ENCODE measurements around the gene SLC11A2. TPM values are rescaled to one million over a fixed set of nuclear protein-coding genes. Genes with fewer than 3 reads are reported as not detected.

SLC11A2 gene
- total RNA-seq, 1 donor from 2014 or later: 73.8 TPM

DNA sequence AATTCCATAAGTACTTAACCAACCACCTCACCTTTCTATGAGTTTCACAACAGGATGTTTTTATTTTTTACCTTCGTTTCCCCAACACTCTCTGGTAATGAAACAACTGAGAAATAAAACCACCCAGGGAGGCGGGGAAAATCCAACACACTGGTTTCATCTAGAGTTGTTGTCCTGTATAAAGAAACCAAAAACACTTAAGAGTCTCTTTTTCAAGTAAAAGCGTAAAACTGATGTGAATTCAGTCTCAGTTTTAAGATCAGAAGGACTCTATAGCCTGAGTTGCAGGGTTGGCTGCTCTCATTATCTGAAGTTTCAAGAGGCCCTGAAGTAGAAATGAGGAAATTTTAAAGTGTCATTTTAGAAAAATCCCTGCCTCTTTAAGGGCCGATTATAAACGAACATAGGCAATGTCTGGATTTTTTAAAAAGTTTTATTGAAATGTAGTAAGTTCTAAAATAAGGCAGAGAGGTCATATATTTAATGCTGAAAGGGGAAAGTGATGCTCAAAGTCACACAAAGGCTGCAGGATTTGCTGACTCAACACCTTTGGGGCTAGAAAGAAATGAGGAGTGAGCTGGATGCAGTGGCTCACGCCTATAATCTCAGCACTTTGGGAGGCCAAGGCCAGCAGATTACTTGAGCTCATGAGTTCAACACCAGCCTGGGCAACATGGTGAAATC, 46.7 kb downstream of the SLC11A2 start:
- DNase-seq (ENCODE audit: low spot score, unreplicated experiment): no peak
- H3K9me3 Mint-ChIP-seq (ENCODE audit: low read depth): peaks cover 7% of the 10 kb centered on the region
- peaks cover 17% of the 10 kb centered on the region for H3K4me1 Mint-ChIP-seq (ENCODE audit: low read depth)
- H3K27ac Mint-ChIP-seq: peak overlapping the region; percentile 60
- peaks cover 21% of the 10 kb centered on the region for H3K36me3 Mint-ChIP-seq (ENCODE audit: insufficient read depth)
- H3K27me3 Mint-ChIP-seq: no peaks in the 10 kb centered on the region
- H3K4me3 Mint-ChIP-seq (ENCODE audit: low read depth): no peak overlapping the region
- TF ChIP-seq, protein P1, sequence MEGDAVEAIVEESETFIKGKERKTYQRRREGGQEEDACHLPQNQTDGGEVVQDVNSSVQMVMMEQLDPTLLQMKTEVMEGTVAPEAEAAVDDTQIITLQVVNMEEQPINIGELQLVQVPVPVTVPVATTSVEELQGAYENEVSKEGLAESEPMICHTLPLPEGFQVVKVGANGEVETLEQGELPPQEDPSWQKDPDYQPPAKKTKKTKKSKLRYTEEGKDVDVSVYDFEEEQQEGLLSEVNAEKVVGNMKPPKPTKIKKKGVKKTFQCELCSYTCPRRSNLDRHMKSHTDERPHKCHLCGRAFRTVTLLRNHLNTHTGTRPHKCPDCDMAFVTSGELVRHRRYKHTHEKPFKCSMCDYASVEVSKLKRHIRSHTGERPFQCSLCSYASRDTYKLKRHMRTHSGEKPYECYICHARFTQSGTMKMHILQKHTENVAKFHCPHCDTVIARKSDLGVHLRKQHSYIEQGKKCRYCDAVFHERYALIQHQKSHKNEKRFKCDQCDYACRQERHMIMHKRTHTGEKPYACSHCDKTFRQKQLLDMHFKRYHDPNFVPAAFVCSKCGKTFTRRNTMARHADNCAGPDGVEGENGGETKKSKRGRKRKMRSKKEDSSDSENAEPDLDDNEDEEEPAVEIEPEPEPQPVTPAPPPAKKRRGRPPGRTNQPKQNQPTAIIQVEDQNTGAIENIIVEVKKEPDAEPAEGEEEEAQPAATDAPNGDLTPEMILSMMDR (IDR thresholded peaks at IDR 0.05; ENCODE audit: unreplicated experiment): no peak

DNA sequence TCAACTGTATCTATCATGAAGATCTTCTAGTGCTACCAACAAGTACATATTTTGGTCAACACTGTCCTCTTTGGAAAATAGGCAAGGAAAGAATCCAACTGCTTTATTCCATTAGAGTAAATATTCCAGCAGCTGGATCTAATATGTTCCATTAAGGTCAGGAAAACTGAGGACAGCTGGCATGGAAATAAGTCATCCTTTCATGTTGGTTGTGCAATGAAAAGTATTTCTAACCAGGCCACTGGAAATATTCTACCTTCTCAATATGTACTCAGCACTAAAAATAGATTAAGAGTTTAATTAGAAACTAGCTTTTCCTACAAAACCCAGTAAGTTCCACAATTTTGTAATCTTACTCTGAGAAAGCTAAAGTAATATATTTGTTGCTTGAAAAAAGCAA, 54.2 kb downstream of the SLC11A2 start:
- Mint-ChIP-seq H3K9me3 (ENCODE audit: low read depth) (peaks cover 13% of the 10 kb centered on the region), H3K4me1 (ENCODE audit: low read depth) (no peaks in the 10 kb centered on the region), H3K27ac (no peak overlapping the region), H3K27me3 (no peaks in the 10 kb centered on the region), H3K4me3 (ENCODE audit: low read depth) (no peak overlapping the region), H3K36me3 (ENCODE audit: insufficient read depth) (peaks cover 39% of the 10 kb centered on the region)
- TF ChIP-seq, protein P1 (IDR thresholded peaks at IDR 0.05; ENCODE audit: unreplicated experiment): no peak
- no peak for DNase-seq (ENCODE audit: low spot score, unreplicated experiment)

DNA sequence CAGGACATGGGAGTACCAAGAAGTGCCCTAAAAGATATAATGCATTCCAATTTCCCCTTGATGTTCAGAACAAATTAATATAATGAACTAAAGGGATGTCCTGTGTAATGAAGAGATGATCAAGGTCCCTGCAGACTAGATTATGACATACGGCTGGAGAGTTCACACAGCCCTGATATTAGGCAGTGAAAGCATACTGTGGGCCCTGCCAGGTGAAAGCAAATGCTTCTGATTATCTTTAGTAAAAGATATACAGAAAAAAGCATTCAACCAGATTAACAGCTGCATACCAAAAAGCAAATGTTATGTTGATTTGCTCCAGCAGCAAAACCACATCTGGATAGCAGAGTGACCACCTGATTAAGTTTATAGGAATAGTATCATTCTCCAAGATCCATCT, 61.8 kb downstream of the SLC11A2 start:
- no peaks in the 10 kb centered on the region for H3K27me3 Mint-ChIP-seq
- H3K36me3 Mint-ChIP-seq (ENCODE audit: insufficient read depth): peaks cover 2% of the 10 kb centered on the region
- H3K4me1 Mint-ChIP-seq (ENCODE audit: low read depth): peaks cover 4% of the 10 kb centered on the region
- TF ChIP-seq, protein P1 (IDR thresholded peaks at IDR 0.05; ENCODE audit: unreplicated experiment): no peak
- H3K4me3 Mint-ChIP-seq (ENCODE audit: low read depth): no peak overlapping the region
- no peak overlapping the region for H3K27ac Mint-ChIP-seq
- no peak for DNase-seq (ENCODE audit: low spot score, unreplicated experiment)
- no peaks in the 10 kb centered on the region for H3K9me3 Mint-ChIP-seq (ENCODE audit: low read depth)

DNA sequence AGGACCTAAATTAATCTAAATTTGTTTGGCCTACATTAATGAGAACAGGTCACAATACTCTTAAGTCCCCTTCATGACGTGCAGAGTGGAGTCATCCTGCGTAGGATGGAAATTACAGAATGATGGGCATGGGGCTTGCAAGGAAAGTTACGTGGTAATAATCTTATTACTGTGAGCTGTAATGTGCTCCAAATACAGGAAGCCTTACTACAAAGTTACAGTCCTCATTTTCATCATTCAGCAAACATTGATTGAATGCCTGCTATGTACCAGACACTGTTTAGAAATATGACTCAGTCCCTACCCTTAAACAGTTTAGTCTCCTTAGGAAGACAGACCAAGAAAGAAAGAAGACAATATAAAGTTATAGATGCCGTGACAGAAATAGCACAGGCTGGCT, 64.5 kb downstream of the SLC11A2 start:
- no peak for DNase-seq (ENCODE audit: low spot score, unreplicated experiment)
- no peak overlapping the region for H3K4me3 Mint-ChIP-seq (ENCODE audit: low read depth)
- no peaks in the 10 kb centered on the region for H3K36me3 Mint-ChIP-seq (ENCODE audit: insufficient read depth)
- no peak overlapping the region for H3K27ac Mint-ChIP-seq
- TF ChIP-seq, protein P1 (IDR thresholded peaks at IDR 0.05; ENCODE audit: unreplicated experiment): no peak
- H3K4me1 Mint-ChIP-seq (ENCODE audit: low read depth): peaks cover 4% of the 10 kb centered on the region
- no peaks in the 10 kb centered on the region for H3K9me3 Mint-ChIP-seq (ENCODE audit: low read depth)
- no peaks in the 10 kb centered on the region for H3K27me3 Mint-ChIP-seq

DNA sequence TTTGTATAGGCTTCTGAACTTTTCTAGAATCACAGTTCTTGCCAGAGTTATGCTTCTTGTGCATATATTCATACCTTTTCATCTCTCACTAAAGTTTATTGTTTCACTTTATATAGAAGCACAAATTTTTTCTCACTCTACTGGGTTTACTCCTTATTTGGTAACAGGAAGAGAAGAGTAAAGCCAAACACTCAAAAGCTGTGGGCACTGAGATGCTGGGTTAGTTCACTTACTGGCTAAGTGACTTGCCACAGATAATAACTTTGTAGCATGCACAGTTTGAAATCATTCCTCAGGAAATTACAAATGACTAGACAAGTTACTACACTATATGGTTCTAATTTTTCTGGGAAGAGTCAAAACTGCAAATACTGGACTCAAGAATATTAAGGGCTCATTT, 66.1 kb downstream of the SLC11A2 start:
- Mint-ChIP-seq H3K27ac (no peak overlapping the region), H3K4me3 (ENCODE audit: low read depth) (no peak overlapping the region), H3K36me3 (ENCODE audit: insufficient read depth) (no peaks in the 10 kb centered on the region), H3K4me1 (ENCODE audit: low read depth) (peaks cover 4% of the 10 kb centered on the region), H3K9me3 (ENCODE audit: low read depth) (no peaks in the 10 kb centered on the region), H3K27me3 (no peaks in the 10 kb centered on the region)
- DNase-seq (ENCODE audit: low spot score, unreplicated experiment): no peak
- TF ChIP-seq, protein P1 (IDR thresholded peaks at IDR 0.05; ENCODE audit: unreplicated experiment): no peak

All from progenitor cell of endocrine pancreas (in vitro differentiated cells).